WTC11 (cell line): ENCODE measurements around the gene NCMAP. TPM values are rescaled to one million over a fixed set of nuclear protein-coding genes. Genes with fewer than 3 reads are reported as not detected.
A peak's percentile ranks its signal among the peaks of the same experiment; 100 is the strongest.

Source experiments
- ATAC-seq: fragments of 200-7000 bp; cut with Tn5 transposase; 2 replicates; pipeline ENCODE4 v1.10.0; 2021; ENCODE audit warnings: mild to moderate bottlenecking, moderate library complexity
- CTCF ChIA-PET: fragments of 300-600 bp; sonication (Branson Sonifier 250); formaldehyde crosslinking; loops from one replicate; lab custom pipeline; 2021; ENCODE audit warnings: antibody characterized with exemption; lab: Charles Lee
- POLR2A ChIA-PET: fragments of 350-600 bp; sonication (Branson Sonifier 250); formaldehyde crosslinking; loops from one replicate; lab custom pipeline; 2021; ENCODE audit warnings: antibody characterized with exemption; lab: Charles Lee
- DNase-seq: peaks from one replicate; pipeline ENCODE4 v3.0.0; 2021; ENCODE audit warnings: low spot score
- H3K27ac Mint-ChIP-seq: 2 replicates; pipeline ENCODE4 v1.8.0; 2021; ENCODE audit warnings: mixed read lengths
- H3K27me3 Mint-ChIP-seq: 2 replicates; pipeline ENCODE4 v1.8.0; 2021; ENCODE audit warnings: low read depth, mild to moderate bottlenecking, moderate library complexity, mixed read lengths
- H3K36me3 Mint-ChIP-seq: 2 replicates; pipeline ENCODE4 v1.8.0; 2021; ENCODE audit warnings: mixed read lengths
- H3K4me1 Mint-ChIP-seq: 2 replicates; pipeline ENCODE4 v1.8.0; 2022; ENCODE audit warnings: mixed read lengths
- H3K4me3 Mint-ChIP-seq: 2 replicates; pipeline ENCODE4 v1.8.0; 2021; ENCODE audit warnings: mild to moderate bottlenecking, moderate library complexity, mixed read lengths
- H3K9me3 Mint-ChIP-seq: 2 replicates; pipeline ENCODE4 v1.8.0; 2021; ENCODE audit warnings: mixed read lengths
- ESRRA ChIP-seq: sonication (generic); formaldehyde crosslinking; IDR thresholded peaks from 2 replicates; pipeline ENCODE4 v1.8.1; 2022; ENCODE audit warnings: mild to moderate bottlenecking, missing genetic modification reagents, borderline replicate concordance
- HMGA2 ChIP-seq: fragments of 250-450 bp; sonication (Bioruptor Pico); IDR thresholded peaks from 2 replicates; pipeline ENCODE4 v1.4.0; 2021; ENCODE audit warnings: mild to moderate bottlenecking, moderate library complexity
- MXD4 ChIP-seq: fragments of 250-450 bp; sonication (Bioruptor Pico); IDR thresholded peaks from 2 replicates; pipeline ENCODE4 v1.8.0; 2021; ENCODE audit warnings: mild to moderate bottlenecking, moderate library complexity, borderline replicate concordance
- NFYB ChIP-seq: sonication (generic); formaldehyde crosslinking; conservative IDR thresholded peaks from 2 replicates; pipeline ENCODE4 v1.8.0; 2022; ENCODE audit warnings: low read depth, missing genetic modification reagents
- SMAD4 ChIP-seq: sonication (generic); formaldehyde crosslinking; IDR thresholded peaks from 2 replicates; pipeline ENCODE4 v1.8.0; 2022; ENCODE audit warnings: mild to moderate bottlenecking, missing genetic modification reagents
- TEAD1 ChIP-seq: sonication (generic); formaldehyde crosslinking; IDR thresholded peaks from 2 replicates; pipeline ENCODE4 v1.8.0; 2022; ENCODE audit warnings: mild to moderate bottlenecking, missing genetic modification reagents
- ZNF121 ChIP-seq: sonication (generic); formaldehyde crosslinking; IDR thresholded peaks from 2 replicates; pipeline ENCODE4 v1.8.0; 2023; ENCODE audit warnings: missing genetic modification reagents
- ZNF671 ChIP-seq: fragments of 250-450 bp; sonication (Bioruptor Pico); IDR thresholded peaks from 2 replicates; pipeline ENCODE4 v1.8.0; 2021; ENCODE audit warnings: mild to moderate bottlenecking
- total RNA-seq: library from RNA; stranded (reverse); gene quantifications from 3 replicates; pipeline ENCODE4 v1.2.3, GENCODE V29; 2021
- TF ChIP-seq, protein P1 (sequence below): sonication (generic); formaldehyde crosslinking; IDR thresholded peaks from 2 replicates; pipeline ENCODE4 v1.8.1; 2022; ENCODE audit warnings: missing genetic modification reagents, borderline replicate concordance
- TF ChIP-seq, protein P2 (sequence below): sonication (generic); formaldehyde crosslinking; IDR thresholded peaks from 2 replicates; pipeline ENCODE4 v1.8.1; 2023; ENCODE audit warnings: mild to moderate bottlenecking, missing genetic modification reagents, moderate library complexity
- TF ChIP-seq, protein P3 (sequence below): sonication (generic); formaldehyde crosslinking; IDR thresholded peaks from 2 replicates; pipeline ENCODE4 v1.8.1; 2023; ENCODE audit warnings: mild to moderate bottlenecking, missing genetic modification reagents
- TF ChIP-seq, protein P4 (sequence below): sonication (generic); formaldehyde crosslinking; IDR thresholded peaks from 2 replicates; pipeline ENCODE4 v1.8.1; 2022; ENCODE audit warnings: mild to moderate bottlenecking, moderate library complexity, missing genetic modification reagents
- TF ChIP-seq, protein P5 (sequence below): sonication (generic); formaldehyde crosslinking; IDR thresholded peaks from 2 replicates; pipeline ENCODE4 v1.8.0; 2022; ENCODE audit warnings: mild to moderate bottlenecking, missing genetic modification reagents
- TF ChIP-seq, protein P6 (sequence below): sonication (generic); formaldehyde crosslinking; IDR thresholded peaks from 2 replicates; pipeline ENCODE4 v1.8.0; 2022; ENCODE audit warnings: mild to moderate bottlenecking, missing genetic modification reagents
- TF ChIP-seq, protein P7 (sequence below): sonication (generic); formaldehyde crosslinking; IDR thresholded peaks from 2 replicates; pipeline ENCODE4 v1.8.1; 2023; ENCODE audit warnings: mild to moderate bottlenecking, moderate library complexity, missing genetic modification reagents

Gene NCMAP
- total RNA-seq, 1 experiment from 2014 or later = 0.26 TPM

DNA sequence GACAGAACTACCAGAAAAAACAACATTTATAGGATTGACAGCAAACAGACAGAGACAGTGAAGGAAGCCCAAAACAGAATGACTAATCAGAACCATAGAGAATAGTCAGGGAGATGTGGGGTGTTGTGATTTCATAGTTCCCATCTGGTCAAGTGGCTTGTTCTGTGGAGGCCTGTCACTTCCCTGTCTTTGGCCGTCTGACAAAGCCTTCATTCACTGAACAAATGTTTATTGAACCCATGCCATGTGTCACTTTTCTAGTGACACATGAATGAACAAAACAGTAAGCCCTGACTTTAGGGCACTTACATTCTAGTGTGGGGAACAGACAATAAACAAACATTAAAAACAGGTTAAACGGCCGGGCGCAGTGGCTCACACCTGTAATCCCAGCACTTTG lies 84.0 kb downstream of the NCMAP start (continued):
- TF ChIP-seq TEAD1 (CRISPR knock-in tag) (no peak), ZNF671 (CRISPR knock-in tag) (no peak), NFYB (CRISPR knock-in tag) (no peak), MXD4 (no peak), ESRRA (CRISPR knock-in tag) (no peak), ZNF121 (no peak), HMGA2 (no peak)
- TF ChIP-seq, protein P1, sequence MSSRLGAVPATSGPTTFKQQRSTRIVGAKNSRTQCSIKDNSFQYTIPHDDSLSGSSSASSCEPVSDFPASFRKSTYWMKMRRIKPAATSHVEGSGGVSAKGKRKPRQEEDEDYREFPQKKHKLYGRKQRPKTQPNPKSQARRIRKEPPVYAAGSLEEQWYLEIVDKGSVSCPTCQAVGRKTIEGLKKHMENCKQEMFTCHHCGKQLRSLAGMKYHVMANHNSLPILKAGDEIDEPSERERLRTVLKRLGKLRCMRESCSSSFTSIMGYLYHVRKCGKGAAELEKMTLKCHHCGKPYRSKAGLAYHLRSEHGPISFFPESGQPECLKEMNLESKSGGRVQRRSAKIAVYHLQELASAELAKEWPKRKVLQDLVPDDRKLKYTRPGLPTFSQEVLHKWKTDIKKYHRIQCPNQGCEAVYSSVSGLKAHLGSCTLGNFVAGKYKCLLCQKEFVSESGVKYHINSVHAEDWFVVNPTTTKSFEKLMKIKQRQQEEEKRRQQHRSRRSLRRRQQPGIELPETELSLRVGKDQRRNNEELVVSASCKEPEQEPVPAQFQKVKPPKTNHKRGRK (CRISPR knock-in tag) = no peak
- TF ChIP-seq, protein P2, sequence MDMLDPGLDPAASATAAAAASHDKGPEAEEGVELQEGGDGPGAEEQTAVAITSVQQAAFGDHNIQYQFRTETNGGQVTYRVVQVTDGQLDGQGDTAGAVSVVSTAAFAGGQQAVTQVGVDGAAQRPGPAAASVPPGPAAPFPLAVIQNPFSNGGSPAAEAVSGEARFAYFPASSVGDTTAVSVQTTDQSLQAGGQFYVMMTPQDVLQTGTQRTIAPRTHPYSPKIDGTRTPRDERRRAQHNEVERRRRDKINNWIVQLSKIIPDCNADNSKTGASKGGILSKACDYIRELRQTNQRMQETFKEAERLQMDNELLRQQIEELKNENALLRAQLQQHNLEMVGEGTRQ (CRISPR knock-in tag) = no peak
- TF ChIP-seq, protein P3, sequence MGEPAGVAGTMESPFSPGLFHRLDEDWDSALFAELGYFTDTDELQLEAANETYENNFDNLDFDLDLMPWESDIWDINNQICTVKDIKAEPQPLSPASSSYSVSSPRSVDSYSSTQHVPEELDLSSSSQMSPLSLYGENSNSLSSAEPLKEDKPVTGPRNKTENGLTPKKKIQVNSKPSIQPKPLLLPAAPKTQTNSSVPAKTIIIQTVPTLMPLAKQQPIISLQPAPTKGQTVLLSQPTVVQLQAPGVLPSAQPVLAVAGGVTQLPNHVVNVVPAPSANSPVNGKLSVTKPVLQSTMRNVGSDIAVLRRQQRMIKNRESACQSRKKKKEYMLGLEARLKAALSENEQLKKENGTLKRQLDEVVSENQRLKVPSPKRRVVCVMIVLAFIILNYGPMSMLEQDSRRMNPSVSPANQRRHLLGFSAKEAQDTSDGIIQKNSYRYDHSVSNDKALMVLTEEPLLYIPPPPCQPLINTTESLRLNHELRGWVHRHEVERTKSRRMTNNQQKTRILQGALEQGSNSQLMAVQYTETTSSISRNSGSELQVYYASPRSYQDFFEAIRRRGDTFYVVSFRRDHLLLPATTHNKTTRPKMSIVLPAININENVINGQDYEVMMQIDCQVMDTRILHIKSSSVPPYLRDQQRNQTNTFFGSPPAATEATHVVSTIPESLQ = no peak
- TF ChIP-seq, protein P4, sequence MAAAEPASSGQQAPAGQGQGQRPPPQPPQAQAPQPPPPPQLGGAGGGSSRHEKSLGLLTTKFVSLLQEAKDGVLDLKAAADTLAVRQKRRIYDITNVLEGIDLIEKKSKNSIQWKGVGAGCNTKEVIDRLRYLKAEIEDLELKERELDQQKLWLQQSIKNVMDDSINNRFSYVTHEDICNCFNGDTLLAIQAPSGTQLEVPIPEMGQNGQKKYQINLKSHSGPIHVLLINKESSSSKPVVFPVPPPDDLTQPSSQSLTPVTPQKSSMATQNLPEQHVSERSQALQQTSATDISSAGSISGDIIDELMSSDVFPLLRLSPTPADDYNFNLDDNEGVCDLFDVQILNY (CRISPR knock-in tag) = no peak
- TF ChIP-seq, protein P5, sequence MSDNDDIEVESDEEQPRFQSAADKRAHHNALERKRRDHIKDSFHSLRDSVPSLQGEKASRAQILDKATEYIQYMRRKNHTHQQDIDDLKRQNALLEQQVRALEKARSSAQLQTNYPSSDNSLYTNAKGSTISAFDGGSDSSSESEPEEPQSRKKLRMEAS (CRISPR knock-in tag) = no peak

DNA sequence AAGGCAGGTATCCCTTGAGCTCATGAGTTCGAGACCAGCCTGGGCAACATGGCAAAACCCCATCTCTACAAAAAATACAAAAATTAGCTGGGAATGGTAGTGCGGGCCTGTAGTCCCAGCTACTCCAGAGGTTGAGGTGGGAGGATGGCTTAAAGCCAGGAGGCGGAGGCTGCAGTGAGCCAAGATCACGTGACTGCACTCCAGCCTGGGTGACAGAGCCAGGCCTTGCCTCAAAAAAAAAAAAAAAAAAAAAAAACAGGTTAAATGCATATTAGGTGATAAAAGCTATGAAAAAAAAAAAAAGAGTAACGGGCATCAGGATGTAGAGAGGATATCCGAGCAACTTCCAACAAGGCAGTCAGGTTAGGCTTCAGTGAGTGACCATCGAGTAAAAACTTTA lies 84.4 kb downstream of the NCMAP start:
- ChIA-PET POLR2A (interaction anchor here (0.6 to 0.7 kb wide), 3 partner anchors 75 to 329 kb away, joined by 3 to 9 read pairs (median 7); partner anchors contain the start of gene NCMAP), CTCF (interaction anchor here (0.6 to 1.3 kb wide), 7 partner anchors 98 to 1974 kb away, joined by 3 to 6 read pairs (median 3); partner anchors contain the start of gene NIPAL3)
- TF ChIP-seq, protein P2 (CRISPR knock-in tag) = peak; percentile 58
- TF ChIP-seq SMAD4 = no peak
- TF ChIP-seq, protein P6, sequence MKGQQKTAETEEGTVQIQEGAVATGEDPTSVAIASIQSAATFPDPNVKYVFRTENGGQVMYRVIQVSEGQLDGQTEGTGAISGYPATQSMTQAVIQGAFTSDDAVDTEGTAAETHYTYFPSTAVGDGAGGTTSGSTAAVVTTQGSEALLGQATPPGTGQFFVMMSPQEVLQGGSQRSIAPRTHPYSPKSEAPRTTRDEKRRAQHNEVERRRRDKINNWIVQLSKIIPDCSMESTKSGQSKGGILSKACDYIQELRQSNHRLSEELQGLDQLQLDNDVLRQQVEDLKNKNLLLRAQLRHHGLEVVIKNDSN = peak; percentile 24; the same call in 1 of the 2 replicates
- TF ChIP-seq, protein P7, sequence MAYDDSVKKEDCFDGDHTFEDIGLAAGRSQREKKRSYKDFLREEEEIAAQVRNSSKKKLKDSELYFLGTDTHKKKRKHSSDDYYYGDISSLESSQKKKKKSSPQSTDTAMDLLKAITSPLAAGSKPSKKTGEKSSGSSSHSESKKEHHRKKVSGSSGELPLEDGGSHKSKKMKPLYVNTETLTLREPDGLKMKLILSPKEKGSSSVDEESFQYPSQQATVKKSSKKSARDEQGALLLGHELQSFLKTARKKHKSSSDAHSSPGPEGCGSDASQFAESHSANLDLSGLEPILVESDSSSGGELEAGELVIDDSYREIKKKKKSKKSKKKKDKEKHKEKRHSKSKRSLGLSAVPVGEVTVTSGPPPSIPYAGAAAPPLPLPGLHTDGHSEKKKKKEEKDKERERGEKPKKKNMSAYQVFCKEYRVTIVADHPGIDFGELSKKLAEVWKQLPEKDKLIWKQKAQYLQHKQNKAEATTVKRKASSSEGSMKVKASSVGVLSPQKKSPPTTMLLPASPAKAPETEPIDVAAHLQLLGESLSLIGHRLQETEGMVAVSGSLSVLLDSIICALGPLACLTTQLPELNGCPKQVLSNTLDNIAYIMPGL (CRISPR knock-in tag) = no peak
- ATAC-seq (no peak), DNase-seq (no peak)
- peaks cover 7% of the 10 kb centered on the region for H3K36me3 Mint-ChIP-seq
- peaks cover 4% of the 10 kb centered on the region for H3K27me3 Mint-ChIP-seq
- H3K4me3 Mint-ChIP-seq = no peak overlapping the region
- no peaks in the 10 kb centered on the region for H3K9me3 Mint-ChIP-seq
- H3K4me1 Mint-ChIP-seq = peaks cover 20% of the 10 kb centered on the region
- no peak overlapping the region for H3K27ac Mint-ChIP-seq
